HG03442 (cell line): ENCODE measurements around the gene TEDDM1.
"Not testable (repeated sequence)": the region's sequence is repeated elsewhere in the genome, so short reads cannot be mapped to it uniquely, and the experiment has no call there.

ENCODE experiments used
- ATAC-seq: cut with Tn5 transposase; IDR thresholded peaks from one replicate; pipeline ENCODE4 v1.9.1; 2021; ENCODE audit warnings: mild to moderate bottlenecking, moderate library complexity; ENCODE audit not compliant: unreplicated experiment

Gene TEDDM1, protein sequence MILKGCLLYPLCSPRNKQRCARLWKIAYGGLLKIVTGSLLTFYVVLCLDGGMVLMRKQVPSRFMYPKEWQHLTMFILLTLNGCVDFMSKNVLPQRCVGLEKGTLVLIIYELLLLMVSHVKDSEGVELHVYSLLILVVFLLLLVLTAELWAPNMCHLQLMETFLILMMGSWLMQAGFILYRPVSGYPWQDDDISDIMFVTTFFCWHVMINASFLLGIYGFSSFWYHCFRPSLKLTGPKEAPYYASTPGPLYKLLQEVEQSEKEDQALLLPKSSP

DNA sequence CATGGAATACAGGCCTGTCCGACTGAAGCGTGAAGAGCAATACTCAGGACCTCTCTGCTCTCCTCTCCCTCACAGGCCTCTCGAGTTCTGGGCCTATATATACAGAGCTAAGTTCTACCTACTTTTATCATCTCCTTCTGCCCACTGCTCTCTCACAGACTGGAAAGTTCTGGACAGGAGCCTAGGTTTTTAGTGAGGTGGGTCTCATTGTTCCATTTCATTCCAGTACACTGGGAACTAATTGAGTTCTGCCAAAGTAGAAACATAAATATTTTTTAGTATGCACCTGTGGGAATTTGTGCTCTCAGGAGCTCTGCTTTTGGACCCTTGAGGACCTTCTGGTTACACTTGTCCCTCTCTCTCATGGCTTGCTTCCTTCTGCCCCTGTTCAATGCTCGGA, at the start of gene TEDDM1:
TSS of gene TEDDM1 (minus strand) at position 101 of the 400 bp plus-strand sequence. CDS start 182 bp downstream, outside the sequence.
- no peak for ATAC-seq

DNA sequence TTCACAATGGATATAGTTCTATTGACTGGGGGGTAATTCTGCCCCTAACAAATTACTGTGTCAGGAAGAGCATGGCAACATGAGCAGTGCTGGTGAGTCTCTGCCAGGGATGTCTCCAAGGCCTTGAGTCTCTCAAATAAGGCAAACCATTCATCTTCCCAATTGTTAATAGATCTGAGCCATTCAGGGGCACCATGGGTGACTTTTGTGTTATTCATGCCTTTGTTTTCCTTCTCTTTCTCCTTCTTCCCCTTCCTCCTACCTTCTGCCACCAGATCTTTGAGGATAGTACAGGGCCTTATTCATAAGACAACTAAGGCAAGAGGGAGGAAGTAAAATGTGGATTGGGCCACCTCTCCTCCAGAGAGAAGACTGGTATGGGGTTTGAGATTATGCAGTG, 49.6 kb upstream of the TEDDM1 start, which contains the start of gene RGSL1:
TSS of gene RGSL1 (plus strand) at position 60 of the 400 bp plus-strand sequence. CDS start at position 80, 20 bp downstream.
- ATAC-seq: no peak

DNA sequence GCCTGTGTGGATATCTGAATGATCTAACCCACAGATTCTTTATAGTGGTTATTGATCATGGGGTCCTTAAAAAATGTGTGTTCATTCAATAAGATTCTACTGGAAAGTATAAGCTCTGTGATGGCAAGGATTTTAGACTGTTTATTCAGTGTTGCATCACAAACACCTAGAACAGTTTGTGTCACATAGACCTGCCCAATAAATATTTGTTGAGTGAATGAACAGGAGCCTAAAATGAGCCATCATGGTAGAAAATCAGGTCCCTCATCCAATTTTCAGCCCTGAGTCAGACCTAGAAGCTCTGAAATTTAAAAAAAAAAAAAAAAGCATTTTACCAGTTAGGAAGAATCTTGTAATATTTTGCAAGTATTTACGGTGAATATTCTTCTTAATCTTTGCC, 47.2 kb upstream of the TEDDM1 start:
- no peak for ATAC-seq

DNA sequence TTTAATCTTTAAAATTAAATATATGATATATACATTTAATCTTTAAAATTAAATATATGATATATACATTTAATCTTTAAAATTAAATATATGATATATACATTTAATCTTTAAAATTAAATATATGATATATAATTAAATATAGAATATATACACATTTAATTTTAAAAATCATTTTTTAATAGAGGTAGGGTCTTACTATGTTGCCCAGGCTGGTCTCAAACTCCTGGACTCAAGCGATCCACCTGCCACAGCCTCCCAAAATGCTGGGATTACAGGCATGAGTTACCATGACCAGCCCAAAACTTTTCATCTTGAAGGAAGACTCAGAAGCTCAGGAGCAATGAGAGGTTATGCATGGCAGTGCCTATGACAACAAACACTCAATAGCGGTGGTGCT, 46.7 kb upstream of the TEDDM1 start:
- not testable (repeated sequence) for ATAC-seq

DNA sequence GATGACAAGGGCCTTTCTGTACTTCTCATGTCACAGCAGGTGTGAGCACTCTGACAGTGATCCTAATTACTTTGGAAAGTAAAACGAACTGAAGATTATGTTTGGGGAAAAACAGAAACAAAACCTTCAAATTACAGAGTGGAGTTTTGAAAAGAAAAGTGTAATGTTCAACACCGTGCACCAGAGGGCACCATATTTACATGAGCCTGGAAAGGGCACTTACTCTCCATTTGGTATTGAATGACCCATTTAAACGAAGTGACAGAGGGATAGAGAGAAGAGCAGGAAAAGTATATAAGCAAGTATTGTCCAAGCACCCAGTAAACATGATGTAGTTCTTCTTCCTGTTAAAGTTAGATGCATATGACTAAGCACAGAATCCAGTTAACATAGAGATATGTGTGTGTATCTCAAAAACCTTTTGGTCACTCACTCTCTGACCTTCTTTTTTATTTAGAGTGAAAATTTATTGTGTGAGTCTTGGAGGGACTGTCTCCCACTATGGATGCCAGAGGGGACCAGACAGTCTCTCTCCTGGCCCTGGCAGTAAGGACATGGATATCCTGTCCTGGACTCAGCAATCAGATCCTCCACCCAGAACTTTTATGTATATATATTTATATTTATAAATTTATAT, 45.7 kb upstream of the TEDDM1 start:
- ATAC-seq: no peak

DNA sequence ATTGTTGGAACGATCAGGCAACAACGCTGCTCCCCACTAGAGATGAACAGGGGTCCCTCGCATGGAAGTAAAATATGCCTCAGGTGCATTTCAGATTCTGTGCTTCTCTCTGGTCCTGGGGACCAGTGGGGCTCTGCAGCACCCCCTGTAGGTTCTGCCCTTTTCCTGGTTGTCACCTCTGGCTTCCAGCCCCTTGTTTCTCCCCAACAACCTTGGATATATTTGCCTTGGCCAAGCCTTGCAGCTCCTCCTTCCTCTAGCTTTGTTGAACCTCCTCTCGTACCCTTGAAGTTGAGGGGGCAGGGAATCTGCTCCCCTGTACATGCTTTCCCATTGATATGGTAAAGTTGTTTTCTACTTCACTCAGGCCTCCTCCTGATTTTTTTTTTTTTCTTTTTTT, 44.0 kb upstream of the TEDDM1 start:
- no peak for ATAC-seq

DNA sequence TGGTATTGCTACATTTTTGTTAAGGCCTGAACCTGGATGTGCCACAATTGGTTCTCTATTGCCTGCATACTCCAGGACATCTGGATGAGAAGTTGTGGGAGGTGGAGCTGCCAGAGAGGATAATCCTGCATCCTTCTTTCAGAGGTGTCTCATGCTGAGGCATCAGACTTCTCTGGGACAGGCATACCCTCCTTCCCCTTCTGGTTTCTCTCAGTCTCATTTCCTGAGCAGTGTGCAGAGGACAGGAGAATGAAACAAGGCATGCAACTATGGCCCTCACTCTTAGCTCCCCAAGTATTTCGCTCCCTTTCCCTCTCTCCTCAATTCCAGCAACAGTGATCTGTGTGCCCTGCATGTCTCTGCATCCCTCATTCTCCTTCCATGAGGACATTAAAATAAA, 41.9 kb upstream of the TEDDM1 start:
- no peak for ATAC-seq

DNA sequence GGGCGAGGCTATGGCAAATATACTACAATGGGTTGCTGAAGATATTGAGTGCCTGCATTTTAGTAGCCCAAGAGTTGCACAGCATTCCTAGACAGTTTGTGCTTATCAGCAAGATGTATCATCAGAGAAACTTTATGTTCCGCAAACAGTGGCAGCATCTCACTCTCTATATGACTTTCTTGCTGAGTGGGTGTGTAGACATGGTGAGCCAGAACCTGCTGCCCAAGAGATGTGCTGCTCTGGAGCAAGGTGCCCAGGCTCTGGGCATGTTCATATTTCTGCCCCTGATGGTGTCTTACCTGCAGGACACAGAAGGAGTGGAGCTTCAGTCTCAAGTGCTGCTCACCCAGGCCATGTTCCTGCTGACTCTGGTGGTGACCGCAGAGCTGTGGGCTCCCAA, 41.3 kb upstream of the TEDDM1 start:
- ATAC-seq: no peak

DNA sequence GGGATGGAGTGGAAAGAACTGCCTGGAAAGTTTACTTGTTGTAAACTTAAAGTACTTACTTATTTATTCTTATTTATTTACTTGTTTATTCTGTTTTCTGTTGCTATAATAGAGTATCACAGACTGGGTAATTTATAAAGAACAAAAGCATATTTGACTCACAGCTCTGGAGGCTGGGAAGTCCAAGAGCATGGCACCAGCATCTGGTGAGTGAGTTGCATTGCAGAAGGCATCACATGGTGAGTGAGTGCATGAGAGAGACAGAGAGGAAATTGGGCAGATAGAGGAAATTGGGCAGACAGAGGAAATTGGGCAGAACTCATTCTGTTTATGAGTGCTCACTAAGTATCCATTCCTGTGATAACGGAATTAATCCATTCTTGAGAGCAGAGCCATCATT, 37.9 kb upstream of the TEDDM1 start:
- no peak for ATAC-seq

DNA sequence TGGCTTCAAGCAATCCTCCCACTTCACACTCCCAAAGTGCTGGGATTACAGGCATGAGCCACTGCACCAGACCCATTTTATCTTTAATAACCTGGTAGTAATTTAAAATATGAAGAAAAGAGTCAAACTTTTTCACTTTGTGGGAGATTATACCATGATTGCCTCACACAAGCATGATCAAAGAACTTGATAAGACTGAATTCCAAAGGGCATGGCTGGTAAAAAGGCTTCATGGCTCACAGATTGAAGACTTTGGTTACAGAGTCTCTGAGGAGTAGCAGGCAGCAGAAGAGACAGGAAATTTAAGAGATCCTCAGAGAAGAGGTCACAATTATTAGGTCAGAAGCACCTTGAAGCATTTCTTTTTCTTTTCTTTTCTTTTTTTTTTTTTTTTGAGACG, 33.1 kb upstream of the TEDDM1 start:
- ATAC-seq: no peak

DNA sequence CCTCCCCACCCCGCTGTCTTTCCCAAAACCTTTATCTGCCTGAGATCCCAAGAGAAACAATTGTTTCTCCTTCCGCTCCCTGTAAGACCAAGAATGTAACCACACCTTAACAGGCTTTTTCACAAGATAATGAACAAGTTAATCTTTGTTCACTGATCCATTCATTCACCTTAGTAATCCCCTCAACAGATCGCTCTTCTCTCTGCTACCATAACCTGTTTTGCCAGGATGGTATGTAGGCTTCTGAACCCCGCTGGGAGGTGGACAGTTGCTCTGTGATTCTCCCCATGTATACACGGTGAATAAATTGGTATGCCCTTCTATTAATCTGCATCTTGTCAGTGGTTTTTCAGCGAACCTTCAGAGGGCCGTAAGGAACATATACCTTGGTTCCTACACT, 30.8 kb upstream of the TEDDM1 start:
- no peak for ATAC-seq

DNA sequence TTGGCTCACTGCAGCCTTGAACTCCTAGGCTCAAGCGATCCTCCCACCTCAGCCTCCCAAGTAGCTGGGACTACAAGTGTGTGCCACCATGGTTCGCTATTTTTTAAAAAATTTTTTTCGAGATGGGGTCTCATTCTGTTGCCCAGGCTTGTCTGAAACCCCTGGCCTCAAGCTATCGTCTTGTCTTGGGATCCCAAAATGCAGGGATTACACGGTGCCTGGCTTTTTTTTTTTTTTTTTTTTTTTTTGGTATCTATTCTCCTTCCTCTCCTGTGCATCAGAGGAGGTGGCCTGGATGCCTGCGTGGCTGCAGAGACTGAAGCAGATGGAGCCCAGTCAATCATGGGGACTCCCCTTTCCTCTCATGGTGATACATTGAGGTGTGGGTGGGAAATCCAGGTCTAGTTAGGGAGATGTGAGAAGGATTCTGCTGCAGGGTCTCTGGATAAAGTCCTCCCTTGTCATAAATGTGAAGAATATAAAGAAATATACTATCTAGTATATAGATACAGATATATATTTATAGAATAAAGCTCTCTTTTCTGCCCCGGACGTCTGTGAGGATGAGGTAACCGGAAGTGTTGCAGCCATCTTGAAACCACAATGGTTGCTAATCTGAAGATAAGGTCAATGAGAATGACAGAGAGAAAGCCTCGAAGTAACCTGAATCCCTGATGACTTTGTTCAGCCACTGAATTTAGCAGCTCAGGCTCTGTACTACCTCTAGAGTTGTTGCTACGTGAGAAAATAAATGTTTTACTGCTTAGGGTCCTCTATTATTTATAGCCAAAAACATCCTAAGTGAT, 30.0 kb upstream of the TEDDM1 start:
- ATAC-seq: peak; percentile 34

DNA sequence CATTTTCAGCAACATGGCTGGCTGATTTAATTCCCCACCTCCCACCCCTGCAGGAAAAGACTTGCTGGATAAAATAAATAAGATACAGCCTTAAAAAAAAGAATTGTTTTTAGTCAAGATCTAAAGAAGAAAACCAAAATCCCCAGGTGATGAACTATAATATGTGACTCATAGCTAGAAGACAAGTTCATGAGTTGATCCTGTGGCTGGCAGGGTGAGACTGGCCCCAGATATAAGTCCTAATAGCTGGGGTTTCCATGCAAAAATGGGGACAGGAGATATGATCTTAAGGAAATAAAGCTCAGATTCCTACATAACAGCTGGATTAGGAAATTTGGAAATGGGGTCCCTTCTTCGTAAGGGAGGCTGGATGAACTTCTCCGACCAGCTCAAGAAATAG, 27.6 kb upstream of the TEDDM1 start:
- no peak for ATAC-seq

DNA sequence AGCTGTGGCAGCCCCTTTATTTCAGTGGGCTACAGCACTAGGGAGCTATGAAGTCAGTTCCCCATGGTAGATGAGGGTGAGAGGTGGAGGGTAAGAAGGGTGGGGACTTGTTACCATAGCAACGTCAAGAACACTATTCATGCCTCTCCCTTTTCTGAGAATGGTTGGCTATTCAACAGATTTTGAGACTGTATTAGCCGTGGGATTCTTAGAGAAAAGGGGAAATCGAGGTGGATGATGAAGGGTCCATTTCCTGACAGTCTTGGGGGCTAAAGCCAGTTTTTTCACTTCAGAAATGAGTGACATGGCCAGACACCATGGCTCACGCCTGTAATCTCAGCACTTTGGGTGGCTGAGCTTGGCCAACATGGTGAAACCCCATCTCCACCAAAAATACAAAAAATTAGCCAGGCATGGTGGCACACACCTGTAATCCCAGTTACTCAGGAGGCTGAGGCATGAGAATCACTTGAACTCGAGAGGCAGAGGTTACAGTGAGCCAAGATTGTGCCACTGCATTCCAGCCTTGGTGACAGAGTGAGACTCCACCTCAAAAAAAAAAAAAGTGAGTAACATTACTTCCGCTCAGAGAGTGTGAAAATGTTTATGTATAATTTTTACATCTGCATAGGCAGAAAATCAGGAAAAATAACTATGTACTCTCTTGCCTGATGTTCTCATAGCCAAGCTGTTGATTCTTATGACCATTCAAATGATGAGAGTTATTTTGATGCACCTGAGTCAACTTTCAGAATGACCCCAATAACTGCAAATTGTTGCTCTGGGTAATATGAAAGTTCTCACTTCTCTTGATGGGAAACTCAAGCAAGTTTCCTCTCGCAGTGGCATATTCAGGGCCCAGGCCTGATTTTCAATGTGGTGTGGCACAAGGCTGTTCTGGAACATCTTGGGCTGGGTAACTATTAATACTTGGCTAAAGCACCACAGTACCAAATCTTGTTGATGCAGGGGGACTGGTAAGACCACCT, 26.3 kb upstream of the TEDDM1 start:
- peak; percentile 68 for ATAC-seq

DNA sequence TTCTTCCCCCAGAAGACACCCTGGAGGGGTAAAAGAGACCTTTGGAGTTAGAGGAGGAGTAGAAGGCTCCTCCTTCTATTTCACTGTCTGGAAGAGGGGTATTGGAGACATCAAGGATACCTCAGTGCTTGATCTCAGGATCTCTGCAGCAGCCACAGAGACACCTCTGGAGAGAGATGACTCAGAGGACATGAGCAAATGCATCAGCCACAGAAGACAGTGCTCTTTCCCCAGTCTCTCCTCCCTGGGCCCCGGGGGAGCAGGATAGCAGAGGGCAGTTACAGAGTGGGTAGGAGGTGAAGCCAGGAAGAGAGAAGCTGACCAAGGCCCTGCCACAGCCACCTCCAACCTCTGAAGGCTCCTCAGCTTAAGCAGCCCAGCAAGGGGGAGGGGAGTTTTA, 15.3 kb upstream of the TEDDM1 start:
- no peak for ATAC-seq

DNA sequence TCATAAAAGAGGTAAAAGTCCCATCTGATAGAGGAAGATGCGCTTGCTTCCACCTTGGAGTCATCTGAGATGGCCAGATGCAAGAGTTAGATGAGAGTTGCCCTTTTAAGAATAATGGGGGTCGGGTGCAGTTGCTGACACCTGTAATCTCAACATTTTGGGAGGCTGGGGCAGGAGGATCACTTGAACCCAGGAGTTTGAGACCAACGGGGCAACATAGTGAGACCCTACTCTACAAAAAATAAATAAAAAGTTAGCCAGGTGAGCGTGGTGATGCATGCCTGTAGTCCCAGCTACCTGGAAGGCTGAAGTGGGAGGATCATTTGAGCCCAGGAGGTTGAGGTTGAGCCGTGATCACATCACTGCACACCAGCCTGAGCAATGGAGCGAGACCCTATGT, 13.5 kb upstream of the TEDDM1 start:
- no peak for ATAC-seq

DNA sequence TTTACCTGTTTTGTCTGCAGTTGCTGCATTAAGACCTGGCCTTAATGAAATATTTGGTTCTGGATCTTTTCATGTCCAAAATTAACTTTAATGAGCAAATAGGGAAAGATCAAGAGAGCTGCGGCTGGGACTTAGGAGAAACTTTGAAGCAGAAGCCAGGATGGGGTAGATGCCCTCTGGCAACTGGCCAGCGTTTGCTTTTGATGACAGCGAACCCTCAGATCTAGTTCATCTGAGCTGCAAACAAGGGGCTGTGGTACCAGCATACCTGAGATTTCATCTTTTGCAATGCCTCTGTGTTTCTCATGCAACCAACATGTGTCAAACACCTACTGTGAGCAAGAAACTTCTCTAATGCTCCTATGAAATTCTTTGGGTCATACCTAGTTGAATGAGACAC, 13.0 kb upstream of the TEDDM1 start:
- no peak for ATAC-seq

DNA sequence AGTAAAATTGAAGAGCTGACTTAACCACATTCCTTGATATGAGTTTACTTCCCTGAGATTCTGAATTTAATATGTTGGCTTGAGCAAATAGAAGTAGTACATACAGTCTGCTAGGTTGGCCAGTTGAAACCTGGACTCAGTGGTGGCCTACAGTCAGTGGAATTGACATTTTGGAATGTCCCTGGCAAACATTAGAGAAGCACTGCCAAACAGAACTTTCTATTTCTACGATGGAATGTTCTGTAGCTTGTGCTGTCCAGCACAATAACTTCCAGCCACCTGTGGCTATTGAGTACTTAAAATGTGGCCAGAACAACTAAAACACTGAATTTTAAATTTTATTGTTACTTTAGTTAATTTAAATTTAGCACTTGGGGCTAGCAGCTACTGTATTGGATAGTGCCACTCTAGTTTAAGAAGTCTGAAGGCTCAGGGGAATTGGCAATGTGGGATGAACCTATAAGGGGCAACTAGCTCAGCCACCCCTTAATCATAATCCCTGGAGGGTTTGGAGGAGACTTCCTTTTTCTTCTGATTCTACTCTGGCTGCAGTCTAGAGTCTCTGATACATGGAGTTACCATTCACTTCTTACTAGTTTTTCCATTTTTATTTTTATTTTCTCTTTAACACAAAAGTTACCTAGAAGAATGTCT, 10.3 kb upstream of the TEDDM1 start:
- ATAC-seq: no peak

DNA sequence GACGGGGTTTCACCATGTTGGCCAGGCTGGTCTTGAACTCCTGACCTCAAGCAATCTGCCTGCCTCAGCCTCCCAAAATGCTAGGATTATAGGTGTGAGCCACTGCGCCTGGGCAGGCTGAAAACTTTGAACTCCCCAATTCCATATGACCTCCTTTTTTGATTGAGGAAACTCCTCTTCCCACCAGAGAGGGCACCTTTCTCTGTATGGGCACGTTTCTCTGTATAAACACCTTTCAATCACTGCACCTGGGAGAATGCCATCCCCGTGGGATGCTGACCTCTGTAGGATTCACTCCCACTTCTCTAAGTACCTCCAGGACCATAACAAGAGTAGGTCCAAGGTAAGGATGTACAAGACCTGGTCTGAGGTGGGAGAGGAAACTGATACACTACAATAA, 9.7 kb upstream of the TEDDM1 start:
- ATAC-seq: no peak

DNA sequence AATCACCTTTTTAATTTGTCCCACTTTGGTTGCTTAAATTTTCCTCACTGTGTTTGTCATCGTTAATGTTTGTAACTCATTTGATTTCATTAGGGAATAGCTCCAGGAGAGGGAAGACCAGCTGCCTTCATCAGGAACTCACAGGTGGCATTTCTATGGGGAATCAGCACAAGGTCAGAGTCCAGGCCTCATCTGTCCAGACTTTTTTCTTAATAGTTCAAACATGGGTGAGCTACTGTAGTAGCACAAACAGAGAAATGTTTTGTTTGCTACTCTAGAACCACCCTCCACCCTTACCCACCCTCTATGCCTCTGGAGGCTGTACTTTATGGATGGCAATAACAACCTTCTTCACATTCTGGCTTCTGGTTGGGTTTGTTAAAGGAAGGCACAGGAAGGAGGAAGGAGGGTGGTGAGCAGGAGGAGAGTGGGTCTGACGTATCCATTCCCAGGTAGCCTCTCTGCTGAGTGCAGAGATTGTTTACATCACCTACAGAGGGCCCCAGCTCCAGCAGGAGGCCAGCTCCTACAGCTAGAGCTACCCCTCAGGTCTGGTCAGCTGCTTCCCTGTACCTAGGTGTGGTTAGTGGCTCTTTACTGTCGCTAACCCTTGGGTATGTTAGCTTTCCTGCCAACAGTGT, 8.1 kb upstream of the TEDDM1 start:
- no peak for ATAC-seq
